ENCODE data around the gene TRAPPC2L.
"Not testable (repeated sequence)": the region's sequence is repeated elsewhere in the genome, so short reads cannot be mapped to it uniquely, and the experiment has no call there.

TRAPPC2L gene

DNA sequence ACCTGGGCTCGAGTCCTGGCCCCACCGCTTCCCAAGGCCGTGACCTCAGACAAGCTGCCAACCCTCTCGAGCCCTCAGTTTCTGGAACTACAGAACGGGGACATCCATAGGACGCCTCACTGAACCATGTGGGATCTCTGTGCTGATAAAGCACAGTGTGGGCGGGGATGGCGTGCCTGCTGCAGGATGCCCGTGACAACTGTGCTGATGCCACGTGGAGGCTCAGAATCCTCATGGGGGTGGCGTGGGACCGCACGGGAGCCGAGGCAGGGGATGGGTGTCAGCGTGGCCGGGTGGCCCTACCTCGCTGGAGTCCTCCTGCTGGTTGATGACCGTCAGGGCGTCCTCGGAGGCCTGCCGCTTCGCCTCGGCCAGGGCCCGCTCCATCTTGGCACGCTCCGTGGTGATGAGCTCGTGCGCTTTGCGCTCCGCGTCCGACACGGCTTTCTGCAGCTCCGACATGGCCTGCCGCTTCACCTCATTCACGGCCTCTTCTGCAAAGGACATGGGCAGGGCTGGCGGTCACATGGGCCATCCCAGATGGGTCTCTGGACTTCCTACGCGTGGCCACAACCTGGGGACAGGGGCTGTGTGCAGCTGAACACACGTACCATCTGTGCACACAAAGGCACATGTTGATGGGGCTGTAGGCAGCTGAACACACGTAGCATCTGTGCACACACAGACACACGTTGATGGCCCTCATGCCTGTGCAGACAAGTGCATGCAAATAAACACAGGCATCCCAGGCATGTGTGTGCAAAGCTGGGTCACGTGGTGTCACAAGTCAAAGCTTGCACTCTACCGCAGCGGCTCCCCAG lies 22.2 kb downstream of the TRAPPC2L start:
- DNase-seq, result no peak

DNA sequence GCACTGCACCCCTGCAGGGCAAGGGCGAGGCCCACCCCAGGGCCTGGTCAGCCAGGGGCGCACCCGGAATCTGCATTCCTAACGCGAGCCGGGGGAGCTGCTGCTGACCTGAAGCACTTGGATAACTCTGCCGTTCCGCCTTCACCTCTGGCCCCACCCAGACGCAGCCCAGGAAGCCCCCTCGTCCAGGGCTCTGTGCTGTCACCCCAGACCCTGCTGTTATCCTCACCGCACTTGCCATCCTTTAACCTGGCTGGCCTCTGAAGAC lies 22.8 kb downstream of the TRAPPC2L start:
- no peak for DNase-seq

DNA sequence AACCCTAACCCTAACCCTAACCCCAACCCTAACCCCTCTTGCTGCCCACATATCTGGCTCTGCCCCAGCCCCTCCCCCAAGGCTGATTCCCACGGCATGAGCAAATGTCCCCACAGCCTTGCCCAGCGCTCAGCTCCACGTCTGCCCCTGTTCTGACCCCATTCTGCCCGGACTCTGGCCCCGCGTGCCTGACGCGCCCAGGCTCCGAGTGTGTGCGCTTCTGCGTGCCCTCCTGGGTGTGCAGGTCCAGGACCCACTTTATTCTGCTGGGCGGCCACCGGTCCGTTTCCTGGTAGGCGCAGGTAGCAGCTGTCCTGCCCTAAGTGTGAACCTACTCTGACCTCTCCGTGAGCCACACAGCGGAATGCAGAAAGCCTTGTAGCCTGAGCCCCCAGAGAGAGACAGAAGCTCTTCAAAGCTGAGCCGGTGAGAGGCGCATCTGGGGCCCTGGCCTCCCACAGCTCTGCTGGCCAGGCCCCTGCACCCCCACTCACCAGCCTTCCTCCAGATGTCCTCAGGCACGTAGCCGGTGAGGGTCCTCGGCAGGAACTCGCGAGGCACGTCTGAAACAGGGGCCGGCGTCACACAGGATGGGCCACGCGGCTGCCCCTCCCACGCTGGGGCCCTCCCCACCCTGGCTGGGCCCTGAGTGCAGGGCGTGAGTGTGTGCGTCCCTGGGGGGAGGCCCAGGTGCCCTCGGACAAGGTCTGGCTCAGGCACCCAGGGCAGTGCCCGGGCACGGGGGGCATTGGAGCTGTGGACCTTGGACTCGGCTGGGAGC lies 23.5 kb downstream of the TRAPPC2L start:
- DNase-seq, result no peak

DNA sequence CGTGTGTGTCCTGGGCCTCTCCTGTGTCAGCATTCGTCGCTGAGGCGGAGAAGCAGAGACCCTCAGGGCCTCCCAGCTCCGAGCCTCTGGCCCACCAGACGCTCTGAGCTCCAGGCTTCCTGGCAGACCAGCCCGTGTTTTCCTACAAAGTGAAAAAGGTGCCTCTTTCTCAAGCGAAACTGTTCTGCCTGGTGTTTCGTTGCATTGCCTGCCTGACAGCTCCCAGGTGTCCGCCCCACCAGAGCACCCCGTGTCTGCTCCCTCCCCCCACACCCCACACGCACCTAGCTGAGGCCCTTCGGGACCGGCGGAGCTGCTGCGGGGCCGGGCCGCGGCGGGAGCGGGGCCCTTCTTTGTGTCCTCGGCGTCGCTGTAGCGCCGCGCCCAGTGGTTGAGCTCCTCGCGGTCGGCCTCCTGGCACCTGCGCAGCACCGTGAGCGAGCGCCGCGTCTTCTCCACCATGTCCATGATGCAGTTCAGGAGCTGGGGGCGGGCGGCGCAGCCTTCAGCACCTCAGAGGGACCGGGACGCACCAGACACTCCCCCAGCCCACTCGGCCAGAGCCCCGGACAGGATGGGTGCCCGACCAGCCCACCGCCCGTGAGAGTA lies 24.2 kb downstream of the TRAPPC2L start:
- no peak for DNase-seq

DNA sequence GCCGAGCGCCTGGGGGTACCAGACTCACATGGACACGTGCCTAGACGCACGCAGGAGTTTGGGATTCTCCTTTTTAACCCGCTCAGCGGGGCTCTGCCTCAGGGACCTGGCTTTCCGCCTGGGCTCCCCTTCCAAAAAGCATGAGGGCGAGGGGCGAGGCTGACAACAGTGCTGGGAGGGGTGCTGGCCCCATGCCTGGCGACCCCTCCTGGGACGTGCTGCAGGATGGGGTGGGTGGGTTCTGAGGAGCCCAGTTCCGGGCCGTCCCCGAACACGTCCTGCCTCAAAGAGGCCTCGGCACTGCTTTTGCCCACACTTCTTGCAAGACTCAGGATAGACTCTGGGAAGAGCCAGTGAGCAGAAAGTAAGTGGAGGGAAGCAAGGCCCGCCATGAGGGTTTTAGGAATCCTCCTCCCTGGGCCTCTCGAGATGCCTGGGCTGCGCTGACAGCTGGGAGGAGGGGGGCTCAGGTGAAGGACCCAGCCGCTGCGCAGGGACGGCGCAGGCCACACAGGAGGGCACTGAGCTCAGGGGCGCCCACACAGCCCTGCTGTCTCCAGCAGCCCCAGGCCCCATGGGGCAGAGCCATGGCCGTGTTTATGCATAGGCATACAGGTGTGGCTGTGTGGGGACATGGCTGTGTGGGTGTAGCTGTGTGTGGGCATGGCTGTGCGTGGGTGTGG lies 24.9 kb downstream of the TRAPPC2L start:
- DNase-seq, result no peak

DNA sequence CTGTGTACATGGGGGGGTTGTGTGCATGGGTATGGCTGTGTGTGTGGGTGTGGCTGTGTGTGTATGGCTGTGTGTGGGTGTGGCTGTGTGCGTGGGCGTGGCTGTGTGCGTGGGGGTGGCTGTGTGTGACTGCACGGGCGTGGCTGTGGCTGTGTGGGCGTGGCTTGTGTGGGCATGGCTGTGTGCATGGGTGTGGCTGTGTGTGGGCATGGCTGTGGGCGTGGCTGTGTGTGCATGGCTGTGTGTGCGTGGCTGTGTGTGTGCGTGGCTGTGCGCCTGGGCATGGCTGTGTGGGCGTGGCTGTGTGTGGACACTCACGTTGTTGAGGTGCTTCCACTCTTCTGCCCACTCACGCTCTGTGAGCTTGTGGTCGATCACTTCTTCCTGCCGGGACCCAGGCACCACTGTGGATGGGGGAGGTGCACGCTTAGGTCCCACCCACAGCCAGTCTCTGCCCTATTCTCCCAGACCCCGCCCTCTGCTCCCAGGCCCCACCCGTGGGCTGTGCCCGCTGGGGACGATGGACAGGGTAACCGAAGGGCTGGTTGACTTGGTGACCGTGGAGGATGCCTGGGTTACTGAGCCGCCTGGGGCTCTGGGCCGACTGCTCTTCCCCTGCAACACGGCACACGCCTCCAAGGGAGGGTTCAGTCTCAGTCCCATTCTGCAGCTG lies 25.6 kb downstream of the TRAPPC2L start:
- DNase-seq, result no peak

DNA sequence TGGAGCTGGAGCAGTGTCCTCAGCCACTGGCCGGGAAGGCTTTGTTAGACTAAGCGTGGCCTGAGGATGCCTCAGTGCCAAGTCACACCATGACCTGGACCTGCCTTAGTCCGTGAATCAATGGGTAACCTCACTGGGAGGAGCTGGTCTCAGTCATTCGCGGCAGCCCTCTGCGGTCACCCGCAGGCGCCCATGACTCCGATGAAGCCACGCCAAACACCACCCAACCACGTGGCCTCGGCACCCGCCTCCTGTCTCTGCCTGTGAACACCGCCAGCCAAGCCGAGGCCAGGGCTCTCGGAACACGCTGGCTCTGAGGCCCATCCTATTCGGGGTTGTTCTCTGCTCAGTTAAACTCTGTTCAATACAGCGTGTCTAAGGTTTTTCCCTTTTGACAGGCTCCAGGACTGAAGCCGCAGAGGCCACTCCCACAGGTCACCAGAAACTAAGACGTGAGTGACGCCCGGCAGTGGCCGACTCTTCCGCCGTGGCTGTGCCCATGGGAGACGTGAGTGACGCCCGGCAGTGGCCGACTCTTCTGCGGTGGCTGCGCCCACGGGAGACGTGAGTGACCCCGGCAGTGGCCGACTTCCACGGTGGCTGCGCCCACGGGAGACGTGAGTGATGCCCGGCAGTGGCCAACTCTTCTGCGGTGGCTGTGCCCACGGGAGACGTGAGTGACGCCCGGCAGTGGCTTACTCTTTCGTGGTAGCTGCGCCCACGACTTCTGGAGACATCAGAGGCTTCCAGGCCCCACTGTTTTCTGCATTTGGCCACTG lies 26.4 kb downstream of the TRAPPC2L start:
- DNase-seq, result no peak

DNA sequence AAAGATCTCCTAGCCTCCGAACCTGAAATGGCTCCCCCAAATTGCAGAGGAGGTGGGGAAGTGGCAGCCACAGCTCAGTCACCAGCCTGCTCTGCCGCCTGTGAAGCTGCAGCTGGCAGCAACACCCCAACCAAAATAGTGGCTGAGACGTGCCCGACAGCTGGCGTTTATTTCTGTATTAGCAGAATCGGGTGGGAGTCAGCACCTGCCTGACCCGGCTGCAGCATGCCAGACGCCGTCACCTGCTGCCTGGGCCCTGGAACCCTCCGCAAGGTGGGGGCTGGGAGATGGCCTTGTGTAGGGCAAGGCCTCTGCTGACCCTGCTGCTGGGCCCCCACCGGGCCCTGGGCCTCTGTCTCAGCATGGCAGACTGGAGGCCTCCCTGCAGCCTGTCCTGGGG lies 27.0 kb downstream of the TRAPPC2L start:
- DNase-seq, result no peak

DNA sequence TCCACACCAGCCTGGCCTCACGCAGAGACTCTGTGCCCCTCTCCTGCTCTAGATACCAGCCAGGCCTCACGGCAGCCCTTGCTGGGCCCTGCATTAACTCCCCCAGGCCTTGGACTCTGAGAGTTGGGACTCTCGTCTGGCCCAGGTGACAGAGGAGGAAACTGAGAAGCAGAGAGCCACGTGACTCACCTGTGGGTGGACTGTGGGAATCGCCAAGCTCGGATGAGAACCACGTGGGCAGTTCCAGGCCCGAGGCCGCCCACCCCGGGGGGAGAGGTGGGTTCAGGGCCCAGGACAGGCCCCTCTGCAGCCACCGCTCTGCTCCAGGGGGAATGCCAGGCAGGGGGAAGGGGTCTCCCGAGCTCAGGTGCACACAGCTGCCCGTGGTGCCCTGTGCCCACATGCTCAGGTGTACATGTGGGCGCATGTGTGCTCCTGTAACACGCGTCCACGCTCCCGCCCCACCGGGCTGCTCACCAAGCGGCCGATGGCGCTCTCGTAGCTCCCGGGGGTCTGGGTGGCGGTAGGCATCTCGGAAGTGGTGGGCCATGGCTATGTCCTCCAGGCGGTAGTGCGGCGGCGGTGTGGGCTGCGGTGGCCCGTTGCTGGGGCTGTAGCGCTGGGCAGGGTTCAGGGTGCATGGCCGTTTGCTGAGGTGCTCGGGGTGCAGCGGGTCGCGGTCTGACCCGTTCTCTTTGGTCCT lies 27.8 kb downstream of the TRAPPC2L start:
- no peak for DNase-seq

DNA sequence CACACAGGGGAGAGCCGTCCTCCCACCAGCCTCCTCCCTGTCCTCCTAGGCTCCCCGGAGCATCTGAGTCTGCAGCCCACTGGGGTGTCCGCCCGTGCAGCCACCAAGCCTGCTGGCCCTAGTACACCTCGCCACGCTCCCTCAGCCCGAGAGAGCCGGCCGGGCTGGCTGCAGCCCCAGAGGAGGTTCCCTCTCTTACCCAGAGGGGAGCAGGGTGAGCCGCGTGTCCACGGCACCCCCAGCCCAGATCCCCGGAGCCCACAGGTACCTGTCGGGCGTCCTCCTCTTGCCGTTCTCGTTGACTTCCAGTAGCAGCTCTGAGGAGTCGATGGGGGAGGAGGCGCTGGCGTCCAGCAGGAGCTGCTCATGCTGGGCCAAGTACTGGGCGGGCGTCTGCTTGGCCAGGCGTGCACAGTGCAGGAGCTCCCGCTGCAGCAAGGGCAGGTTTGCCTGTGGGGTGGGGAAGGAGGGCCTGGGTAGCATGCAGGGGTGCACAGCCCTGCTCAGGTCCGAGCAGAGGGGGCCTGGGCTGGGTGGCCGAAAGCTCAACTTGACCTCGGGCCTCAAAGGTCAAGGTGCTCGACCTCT lies 28.9 kb downstream of the TRAPPC2L start:
- DNase-seq, result no peak

DNA sequence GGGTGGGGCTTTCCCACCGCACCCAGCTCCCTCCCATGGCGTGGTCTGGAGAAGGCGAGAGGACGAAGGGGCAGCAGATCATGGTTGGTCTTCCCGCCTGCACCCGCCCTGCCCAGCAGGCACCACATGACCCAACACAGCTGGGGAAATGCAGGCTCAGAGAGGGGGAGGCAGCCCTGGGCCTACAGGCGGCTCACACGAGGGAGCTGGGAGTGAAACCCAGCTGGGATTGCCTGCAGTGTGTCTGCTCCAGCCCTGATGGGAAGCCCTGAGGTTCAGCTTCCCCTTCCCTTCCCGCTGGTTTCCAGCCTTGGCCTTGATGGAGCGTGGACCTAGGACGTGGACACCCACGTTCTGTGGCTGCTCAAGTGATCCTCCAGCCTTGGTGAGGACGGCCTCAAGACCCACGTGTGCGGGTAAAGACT lies 29.5 kb downstream of the TRAPPC2L start:
- DNase-seq, result no peak

DNA sequence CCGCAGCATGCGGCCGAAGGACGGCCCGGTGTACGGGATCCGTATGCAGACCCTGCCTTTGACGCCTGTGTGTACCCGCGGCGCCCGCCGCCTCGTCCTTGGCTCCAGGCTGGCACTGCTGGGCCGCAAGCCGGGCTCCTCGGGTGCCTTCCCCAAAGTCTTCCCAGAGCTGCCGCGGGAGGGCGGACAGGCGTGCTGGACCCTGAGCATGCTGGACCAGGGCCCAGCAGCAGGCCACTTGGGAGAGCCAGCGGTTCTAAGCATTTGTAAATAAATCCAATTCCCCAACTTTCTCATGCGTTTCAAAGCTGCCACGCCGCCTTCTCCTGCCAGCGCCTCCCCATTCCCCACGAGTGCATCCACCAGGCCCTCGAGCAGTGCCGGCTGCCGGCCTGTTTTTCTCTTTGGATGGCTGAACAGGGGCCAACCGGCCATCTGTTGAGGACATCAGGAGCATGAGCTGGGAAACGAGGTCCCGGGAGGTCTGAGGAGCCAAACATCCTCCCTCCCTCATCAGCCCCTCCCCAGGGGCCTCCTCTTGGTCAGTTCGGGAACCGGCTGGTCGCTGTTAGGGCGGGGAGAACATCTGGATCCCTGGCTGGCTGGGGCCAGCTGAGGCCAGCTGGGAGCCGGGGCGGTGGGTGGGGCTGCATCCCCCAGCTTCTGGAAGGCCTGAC lies 30.1 kb downstream of the TRAPPC2L start:
- no peak for DNase-seq

DNA sequence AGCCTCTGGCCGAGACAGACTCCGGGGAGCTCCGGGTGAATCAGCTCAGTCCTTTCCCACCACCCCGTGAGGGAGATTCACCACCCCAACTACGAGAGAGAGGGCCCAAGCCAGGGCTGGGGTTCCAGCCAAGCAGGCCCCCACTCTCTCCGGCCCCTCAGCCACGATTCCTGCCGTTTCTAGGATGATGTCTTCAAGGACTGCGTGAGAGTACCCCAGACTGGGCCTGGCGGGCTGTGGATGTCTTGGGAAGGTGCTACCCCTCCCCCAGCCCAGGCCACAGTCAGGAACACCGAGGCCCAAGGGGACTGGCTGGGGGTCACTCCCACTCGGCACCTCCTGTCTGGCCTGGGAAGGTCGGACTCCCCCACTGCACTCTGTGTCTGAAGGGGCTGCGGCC lies 31.1 kb downstream of the TRAPPC2L start:
- DNase-seq, result no peak

DNA sequence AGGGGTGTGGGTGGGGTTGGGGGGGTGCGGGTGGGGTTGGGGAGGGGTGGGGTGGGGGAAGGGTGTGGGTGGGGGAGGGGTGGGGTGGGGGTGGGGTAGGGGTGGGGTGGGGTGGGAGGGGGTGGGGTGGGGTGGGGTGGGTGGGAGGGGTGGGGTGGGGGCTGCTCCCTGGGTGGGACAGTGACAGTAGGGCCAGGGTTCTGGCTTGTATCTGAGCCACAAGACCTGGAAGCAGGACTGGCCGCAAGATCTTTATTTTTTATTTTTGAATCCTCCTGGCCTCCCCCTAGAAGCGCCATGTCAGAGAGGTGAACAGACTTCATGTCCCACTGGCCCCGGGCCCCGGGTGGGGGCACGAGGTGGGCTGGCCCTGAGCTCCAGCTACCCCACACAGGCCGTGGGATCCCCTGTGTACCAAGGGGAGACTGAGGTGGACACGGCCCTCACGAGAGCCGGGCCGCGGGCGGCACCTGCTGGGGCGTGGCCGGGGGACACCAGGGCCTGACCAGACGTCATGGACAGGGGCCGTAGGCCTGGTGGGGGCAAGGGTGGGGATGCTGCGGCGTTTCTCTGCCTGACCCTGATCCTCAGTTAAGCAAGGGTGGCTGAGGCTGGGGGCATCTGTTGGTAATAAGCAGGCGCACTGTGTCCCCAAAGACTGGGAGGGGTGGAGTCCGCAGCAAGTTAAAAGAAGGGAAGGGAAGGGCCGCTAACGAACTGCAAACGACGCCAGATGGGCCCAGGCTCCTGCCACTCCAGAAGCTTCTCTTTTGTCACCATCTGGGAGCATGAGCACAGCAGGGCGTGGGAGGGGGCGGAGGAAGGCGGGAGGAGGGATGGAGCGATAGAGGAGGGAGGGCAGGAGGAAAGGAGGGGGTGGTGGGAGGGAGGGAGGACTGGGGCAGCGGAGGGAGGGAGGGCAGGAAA lies 31.8 kb downstream of the TRAPPC2L start:
- no peak for DNase-seq

DNA sequence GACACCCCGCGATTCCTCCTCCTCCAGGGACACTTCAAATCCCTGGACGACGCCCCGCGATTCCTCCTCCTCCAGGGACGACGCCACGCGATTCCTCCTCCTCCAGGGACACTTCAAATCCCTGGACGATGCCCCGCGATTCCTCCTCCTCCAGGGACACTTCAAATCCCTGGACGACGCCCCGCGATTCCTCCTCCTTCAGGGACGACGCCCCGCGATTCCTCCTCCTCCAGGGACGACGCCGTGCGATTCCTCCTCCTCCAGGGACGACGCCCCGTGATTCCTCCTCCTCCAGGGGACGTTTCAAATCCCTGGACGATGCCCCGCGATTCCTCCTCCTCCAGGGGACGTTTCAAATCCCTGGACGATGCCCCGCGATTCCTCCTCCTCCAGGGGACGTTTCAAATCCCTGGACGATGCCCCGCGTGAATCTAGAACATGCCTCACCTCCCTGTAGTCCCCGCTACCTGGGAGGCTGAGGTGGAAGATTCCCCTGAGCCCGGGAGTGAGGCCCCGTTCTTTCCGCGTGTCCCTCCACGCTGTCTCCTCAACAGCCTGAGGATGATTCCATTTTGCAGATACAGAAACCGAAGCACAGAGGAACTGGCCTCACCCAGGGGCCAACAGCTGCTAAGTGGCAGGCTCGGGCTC lies 32.9 kb downstream of the TRAPPC2L start:
- DNase-seq, result not testable (repeated sequence)

DNA sequence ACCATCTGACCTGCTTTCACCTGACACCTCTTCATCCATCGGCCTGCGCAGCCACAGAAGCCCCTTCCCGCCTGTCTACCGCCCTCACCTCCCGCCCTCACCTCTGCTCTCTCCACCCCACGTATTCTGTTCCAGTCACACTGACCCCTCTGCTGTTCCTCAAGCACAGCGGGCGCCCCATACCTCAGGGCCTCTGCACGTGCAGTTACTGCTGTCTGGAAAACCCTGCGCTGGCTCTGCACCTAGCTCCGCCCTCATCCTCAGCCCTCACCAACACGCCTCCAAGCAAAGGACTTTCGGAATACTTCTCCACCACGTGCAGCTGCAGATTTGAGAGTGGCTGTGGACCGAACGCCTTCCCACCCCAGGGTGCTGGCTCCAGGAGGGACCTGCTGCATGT lies 34.2 kb downstream of the TRAPPC2L start:
- DNase-seq, result no peak

DNA sequence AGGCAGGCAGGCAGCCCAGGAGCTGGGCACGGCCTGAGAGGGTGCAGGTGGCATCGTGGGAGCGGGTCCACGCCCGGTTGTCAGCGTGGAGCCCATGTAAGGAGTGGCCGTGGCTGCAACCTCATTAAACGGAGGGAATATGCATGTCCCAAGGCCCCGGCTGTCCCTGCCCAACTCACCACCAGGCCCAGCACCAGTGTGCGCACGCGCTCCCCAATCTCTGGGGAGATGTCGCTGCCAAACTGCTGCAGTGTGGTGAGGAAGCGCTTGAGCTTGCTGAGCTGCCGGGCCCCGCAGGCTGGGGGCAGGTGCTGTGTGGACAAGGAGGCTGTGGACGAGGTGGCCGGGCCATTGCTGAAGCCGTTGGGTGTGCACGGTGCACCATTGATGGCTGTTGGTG lies 35.1 kb downstream of the TRAPPC2L start:
- DNase-seq, result no peak

DNA sequence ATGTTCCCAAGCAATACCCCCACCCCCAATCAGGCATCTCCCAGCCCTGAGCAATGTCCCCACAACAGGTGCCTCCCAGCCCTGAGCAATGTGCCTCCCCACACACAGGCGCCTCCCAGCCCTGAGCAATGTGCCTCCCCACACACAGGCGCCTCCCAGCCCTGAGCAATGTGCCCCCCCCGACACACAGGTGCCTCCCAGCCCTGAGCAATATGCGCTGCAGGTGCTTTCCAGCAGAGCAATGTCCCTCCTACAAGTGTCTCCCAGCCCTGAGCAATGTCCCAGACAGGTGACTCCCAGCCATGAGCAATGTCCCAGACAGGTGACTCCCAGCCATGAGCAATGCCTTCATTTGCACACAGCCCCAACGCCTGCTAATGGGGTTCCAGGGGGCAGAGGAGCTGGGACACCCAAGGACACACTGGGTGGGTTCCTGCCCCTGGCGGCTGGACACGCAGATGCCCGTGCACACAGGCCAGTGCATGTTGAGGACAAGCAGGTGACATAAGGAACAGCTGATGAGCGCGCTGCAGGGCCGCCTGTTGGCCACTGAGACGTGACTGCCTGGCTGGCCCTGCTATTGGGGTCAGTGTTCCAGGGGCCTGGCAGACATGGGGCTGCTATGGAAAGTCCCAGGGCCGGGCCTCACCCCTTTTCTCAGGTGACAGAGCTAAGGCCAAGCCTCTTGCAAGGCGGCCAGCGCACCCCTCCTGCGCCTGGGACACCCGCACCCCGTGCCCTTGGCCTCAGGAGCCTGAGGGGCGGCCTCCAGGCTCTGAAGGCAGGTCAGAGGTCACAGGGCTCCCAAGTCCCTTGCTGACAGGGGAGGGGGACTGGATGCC lies 36.4 kb downstream of the TRAPPC2L start:
- DNase-seq, result no peak

All from DMS79 treated with DMSO at 0.1 percent for 48 hours (cell line).